Esophagus squamous epithelium (tissue), 4 donors: Measurements from ENCODE around the gene SYTL5.

Source experiments
- CTCF ChIP-seq, 6 experiments: fragments of 450-650 bp in 4 of 6; fragments of 200-600 bp in 2 of 6; sonication (generic) in 2 of 6; IDR thresholded peaks; one replicate each; pipeline ENCODE4 v1.5.1; 2016 to 2019; ENCODE audit warnings: antibody characterized with exemption in 6 of 6, mild to moderate bottlenecking in 4 of 6, moderate library complexity in 4 of 6
- POLR2A ChIP-seq, 4 donors: fragments of 450-650 bp; IDR thresholded peaks; one replicate each; pipeline ENCODE4 v1.6.1; 2017; ENCODE audit warnings: antibody characterized with exemption in 4 of 4, mild to moderate bottlenecking in 4 of 4, moderate library complexity in 3 of 4

GRCh38 chrX:38041237-38041636 lies 34.9 kb downstream of the SYTL5 start:
- no peak for TF ChIP-seq CTCF (IDR thresholded peaks at IDR 0.05)
- TF ChIP-seq POLR2A (IDR thresholded peaks at IDR 0.05): no peak
